Lung (tissue), 12 donors: ENCODE measurements around the gene MYBBP1A. TPM values are rescaled to one million over a fixed set of nuclear protein-coding genes. Genes with fewer than 3 reads are reported as not detected.

ENCODE experiments used
- ATAC-seq: fragments of 200-7000 bp; cut with Tn5 transposase; one replicate; pipeline ENCODE4 v1.9.1; 2020; ENCODE audit warnings: moderate number of reproducible peaks; ENCODE audit not compliant: insufficient read depth, low FRiP score
- DNase-seq, 3 donors: peaks; one replicate each; pipeline ENCODE4 v3.0.0-alpha.2; 2013 to 2017
- H3K27ac ChIP-seq, 2 donors: one replicate each; pipeline ENCODE4 v1.5.1; 2013; ENCODE audit warnings: mild to moderate bottlenecking in 2 of 2, moderate library complexity in 2 of 2, control low read depth in 1 of 2, inconsistent platforms in 1 of 2, low read depth in 1 of 2, low read length in 1 of 2
- H3K27me3 ChIP-seq, 3 donors: one replicate each; pipeline ENCODE4 v1.5.1; 2013; ENCODE audit warnings: low read length in 2 of 3; ENCODE audit not compliant: control insufficient read depth in 3 of 3, insufficient read depth in 3 of 3
- H3K36me3 ChIP-seq, 4 donors: one replicate each; pipeline ENCODE4 v1.5.1; 2013; ENCODE audit warnings: low read length in 4 of 4, mild to moderate bottlenecking in 1 of 4, moderate library complexity in 1 of 4; ENCODE audit not compliant: control insufficient read depth in 4 of 4, insufficient read depth in 4 of 4
- H3K4me1 ChIP-seq, 5 donors: one replicate each; pipeline ENCODE4 v1.5.1; 2013; ENCODE audit warnings: low read length in 5 of 5, mild to moderate bottlenecking in 2 of 5, moderate library complexity in 1 of 5; ENCODE audit not compliant: control insufficient read depth in 5 of 5, insufficient read depth in 5 of 5
- H3K4me3 ChIP-seq: one replicate; pipeline ENCODE4 v1.5.1; 2013; ENCODE audit warnings: mild to moderate bottlenecking, control low read depth, moderate library complexity
- H3K9ac ChIP-seq, 2 donors: one replicate each; pipeline ENCODE4 v1.5.1; 2013; ENCODE audit warnings: low read length in 2 of 2, control low read depth in 1 of 2; ENCODE audit not compliant: insufficient read depth in 1 of 2
- H3K9me3 ChIP-seq, 4 donors: one replicate each; pipeline ENCODE4 v1.5.1; 2013; ENCODE audit warnings: low read length in 3 of 4, mild to moderate bottlenecking in 1 of 4, moderate library complexity in 1 of 4; ENCODE audit not compliant: control insufficient read depth in 4 of 4, insufficient read depth in 3 of 4
- CTCF ChIP-seq: IDR thresholded peaks from 2 replicates; pipeline ENCODE4 v1.5.1; 2012; ENCODE audit warnings: mild to moderate bottlenecking; ENCODE audit errors: control extremely low read depth, extremely low read depth
- WGBS, 2 donors: extraction: QIAGEN DNeasy Blood & Tissue Kit; methylation state at CpG; one replicate each; pipeline ENCODE4 v1.1.7; 2013; 5-methylcytosine and 5-hydroxymethylcytosine counted together
- polyA plus RNA-seq, 2 donors: library from polyadenylated mRNA; stranded (reverse); fragments of 200-250 nt; gene quantifications; one replicate each; pipeline ENCODE4 v1.2.1, GENCODE V29; 2013
- total RNA-seq, 2 donors: library from RNA; depleted of rRNA in 1 of 2; stranded (reverse); fragments of >200 nt in 1 of 2; gene quantifications; one replicate each; pipeline ENCODE4 v1.2.1, GENCODE V29; 2014 to 2021
- donor health status: control.
- donor health status: control.
- donor health status: Bipolar disorder and iron deficiency.
- donor health status: healthy.
- donor health status: DM: yes; HTN: yes; CAD: no.

Gene MYBBP1A
- total and polyA plus RNA-seq, 4 donors: 21.2 to 71.7 (median 34.4) TPM

- Histone ChIP-seq H3K27me3 (peaks cover 0 to 2% (median 0%) of the 10 kb centered on the region in 3 donors), H3K4me3 (no peak overlapping the region), H3K27ac (no peak overlapping the region), H3K4me1 (peaks cover 0 to 8% (median 0%) of the 10 kb centered on the region in 5 donors), H3K9ac (no peak overlapping the region), H3K36me3 (no peaks in the 10 kb centered on the region), H3K9me3 (no peaks in the 10 kb centered on the region)
- no peak for TF ChIP-seq CTCF
- WGBS, 2 donors: 39 to 41% methylated on average over 20 of the region's 20 CpGs
- ATAC-seq (peak; percentile 44), DNase-seq (peak; percentile 76 to 80 (median 80))
These were observed 62.2 kb downstream of the MYBBP1A start for GRCh38 chr17:4492721-4493561.

DNA sequence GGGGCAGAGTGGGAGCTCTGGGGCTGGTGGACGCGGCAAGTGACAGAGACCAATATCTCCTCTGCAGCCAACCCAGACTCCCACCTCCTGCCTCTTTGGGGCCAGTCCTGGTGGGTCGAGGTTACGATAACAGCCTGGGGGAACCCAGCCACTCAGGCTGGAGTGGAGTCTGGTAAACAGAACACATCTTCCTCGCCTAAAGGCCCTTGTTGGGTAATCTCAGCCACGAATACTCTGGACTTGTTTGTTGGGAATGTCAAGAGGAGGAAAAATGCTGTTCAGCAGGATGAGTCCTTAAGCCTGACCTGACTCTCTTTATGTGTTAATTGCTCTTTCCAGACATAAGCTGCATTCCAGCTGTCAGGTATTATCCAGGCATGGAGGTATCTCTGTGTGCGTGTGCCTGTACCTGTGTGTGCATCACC, 64.5 kb downstream of the MYBBP1A start:
- H3K27me3 ChIP-seq: no peaks in the 10 kb centered on the region
- no peak overlapping the region for H3K4me3 ChIP-seq
- H3K4me1 ChIP-seq: peaks cover 0 to 8% (median 0%) of the 10 kb centered on the region in 5 donors
- ATAC-seq: peak; percentile 14
- TF ChIP-seq CTCF: no peak
- WGBS, 2 donors: 65 to 73% methylated on average over 7 of the region's 7 CpGs
- H3K36me3 ChIP-seq: no peaks in the 10 kb centered on the region
- DNase-seq: peak in 1 of 3 donors; percentile 50
- no peak overlapping the region for H3K9ac ChIP-seq
- H3K9me3 ChIP-seq: no peaks in the 10 kb centered on the region
- peak overlapping the region in 1 of 2 donors; percentile 62 for H3K27ac ChIP-seq

DNA sequence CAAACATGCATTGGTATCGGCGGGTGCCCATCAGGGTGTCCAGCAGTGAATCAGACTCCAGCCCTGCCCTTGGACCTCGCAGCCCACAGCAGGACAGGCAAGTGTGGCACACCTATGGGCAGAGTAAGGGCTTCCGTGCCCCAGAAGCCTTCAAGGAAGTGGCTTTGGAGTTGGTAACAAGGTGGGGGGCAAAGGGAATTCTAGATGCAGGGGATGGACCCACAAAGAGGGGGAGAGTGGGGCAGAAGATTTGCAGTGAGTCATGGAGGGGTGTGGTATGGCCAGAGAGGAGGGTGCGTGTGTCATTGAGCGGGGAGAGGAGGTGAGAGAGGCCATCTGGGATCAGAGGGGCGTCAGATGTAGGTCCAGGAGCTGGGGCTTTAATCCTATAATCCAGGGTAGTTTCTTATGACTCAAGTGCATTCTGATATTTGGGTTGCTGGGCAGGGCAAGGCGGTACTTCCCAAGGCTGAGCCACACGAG, 65.0 kb downstream of the MYBBP1A start:
- Histone ChIP-seq H3K9ac (no peak overlapping the region), H3K27ac (peak overlapping the region in 1 of 2 donors; percentile 62), H3K36me3 (no peaks in the 10 kb centered on the region), H3K4me1 (peaks cover 0 to 8% (median 0%) of the 10 kb centered on the region in 5 donors), H3K4me3 (no peak overlapping the region), H3K27me3 (no peaks in the 10 kb centered on the region), H3K9me3 (no peaks in the 10 kb centered on the region)
- DNase-seq: no peak
- no peak for ATAC-seq
- TF ChIP-seq CTCF: no peak
- WGBS, 2 donors: 71 to 83% methylated on average over 9 of the region's 9 CpGs
